Karpas-422 (cell line): ENCODE data around the gene GREM1. TPM values are rescaled to one million over a fixed set of nuclear protein-coding genes. Genes with fewer than 3 reads are reported as not detected.

Experiments
- DNase-seq: peaks from one replicate; pipeline ENCODE4 v3.0.0-alpha.2; 2015
- H2AFZ ChIP-seq: fragments of 200-600 bp; sonication (generic); 2 replicates; pipeline ENCODE4 v1.6.1; 2014; ENCODE audit warnings: antibody characterized with exemption, low read length, mixed read lengths
- H3K27ac ChIP-seq: fragments of 200-600 bp; sonication (generic); 2 replicates; pipeline ENCODE4 v1.5.1; 2014; ENCODE audit warnings: mild to moderate bottlenecking, low read length, moderate library complexity
- H3K27me3 ChIP-seq: fragments of 200-600 bp; sonication (generic); 2 replicates; pipeline ENCODE4 v1.6.1; 2014; ENCODE audit warnings: low read length, mixed read lengths
- H3K36me3 ChIP-seq: fragments of 200-600 bp; sonication (generic); 2 replicates; pipeline ENCODE4 v1.6.1; 2014; ENCODE audit warnings: low read length, mixed read lengths; ENCODE audit not compliant: insufficient read depth
- H3K4me1 ChIP-seq: fragments of 200-600 bp; sonication (generic); 2 replicates; pipeline ENCODE4 v1.6.1; 2014; ENCODE audit warnings: mild to moderate bottlenecking, low read length, mixed read lengths
- H3K4me2 ChIP-seq: fragments of 200-600 bp; sonication (generic); 2 replicates; pipeline ENCODE4 v1.6.1; 2014; ENCODE audit warnings: low read length, low read depth, mild to moderate bottlenecking; ENCODE audit not compliant: poor library complexity, severe bottlenecking
- H3K4me3 ChIP-seq: fragments of 200-600 bp; sonication (generic); 2 replicates; pipeline ENCODE4 v1.5.1; 2014; ENCODE audit warnings: mild to moderate bottlenecking, antibody characterized with exemption, low read length, mixed read lengths
- H3K79me2 ChIP-seq: fragments of 200-600 bp; sonication (generic); 2 replicates; pipeline ENCODE4 v1.6.1; 2014; ENCODE audit warnings: mild to moderate bottlenecking, low read length, mixed read lengths
- H3K9ac ChIP-seq: fragments of 200-600 bp; sonication (generic); 2 replicates; pipeline ENCODE4 v1.6.0; 2014; ENCODE audit warnings: low read length
- H3K9me2 ChIP-seq: fragments of 200-600 bp; sonication (generic), shearing (Covaris generic); replicated peaks from 2 replicates; pipeline ENCODE4 v1.6.0; 2014; ENCODE audit warnings: mild to moderate bottlenecking, low read length, moderate library complexity; ENCODE audit not compliant: insufficient read depth
- H3K9me3 ChIP-seq: fragments of 300-700, 200-600 bp; sonication (generic); 2 replicates; pipeline ENCODE4 v1.6.1; 2014; ENCODE audit warnings: low read length, mixed read lengths
- H4K20me1 ChIP-seq: fragments of 200-600 bp; sonication (generic); 2 replicates; pipeline ENCODE4 v1.6.1; 2014; ENCODE audit warnings: mild to moderate bottlenecking, antibody characterized with exemption, low read length, low read depth; ENCODE audit not compliant: insufficient read depth
- total RNA-seq: library from RNA; depleted of rRNA; stranded (reverse); fragments of >200 nt; shearing (Covaris generic); gene quantifications from 2 replicates; pipeline ENCODE4 v1.2.3, GENCODE V29; 2014; ENCODE audit warnings: low replicate concordance

The GREM1 gene
- total RNA-seq, 1 experiment from 2014 or later, result not detected

GRCh38 chr15:32718227-32718820 lies 520 bp downstream of the GREM1 start:
- Histone ChIP-seq H3K27me3 (no peaks in the 10 kb centered on the region), H3K9me3 (no peaks in the 10 kb centered on the region), H3K9ac (no peak overlapping the region), H3K4me3 (no peak overlapping the region), H3K79me2 (no peaks in the 10 kb centered on the region), H3K27ac (no peak overlapping the region), H3K9me2 (no peaks in the 10 kb centered on the region), H3K4me2 (no peak overlapping the region), H3K4me1 (no peaks in the 10 kb centered on the region), H4K20me1 (no peaks in the 10 kb centered on the region), H2AFZ (no peak overlapping the region), H3K36me3 (no peaks in the 10 kb centered on the region)
- DNase-seq, result no peak

GRCh38 chr15:32718821-32719716 lies 1.3 kb downstream of the GREM1 start:
- no peak overlapping the region for H3K4me2 ChIP-seq
- no peaks in the 10 kb centered on the region for H3K36me3 ChIP-seq
- DNase-seq, result no peak
- no peaks in the 10 kb centered on the region for H3K4me1 ChIP-seq
- no peaks in the 10 kb centered on the region for H3K9me3 ChIP-seq
- H4K20me1 ChIP-seq, result no peaks in the 10 kb centered on the region
- no peak overlapping the region for H3K27ac ChIP-seq
- H3K79me2 ChIP-seq, result no peaks in the 10 kb centered on the region
- H2AFZ ChIP-seq, result no peak overlapping the region
- H3K4me3 ChIP-seq, result no peak overlapping the region
- H3K27me3 ChIP-seq, result no peaks in the 10 kb centered on the region
- no peak overlapping the region for H3K9ac ChIP-seq
- H3K9me2 ChIP-seq, result no peaks in the 10 kb centered on the region

- no peaks in the 10 kb centered on the region for H3K9me2 ChIP-seq
- no peaks in the 10 kb centered on the region for H3K36me3 ChIP-seq
- H3K4me2 ChIP-seq, result no peak overlapping the region
- no peaks in the 10 kb centered on the region for H4K20me1 ChIP-seq
- H3K4me3 ChIP-seq, result no peak overlapping the region
- no peaks in the 10 kb centered on the region for H3K9me3 ChIP-seq
- H3K4me1 ChIP-seq, result no peaks in the 10 kb centered on the region
- no peaks in the 10 kb centered on the region for H3K79me2 ChIP-seq
- H3K27ac ChIP-seq, result no peak overlapping the region
- no peak overlapping the region for H3K9ac ChIP-seq
- H2AFZ ChIP-seq, result no peak overlapping the region
- DNase-seq, result no peak
- no peaks in the 10 kb centered on the region for H3K27me3 ChIP-seq
These were observed 3.8 kb downstream of the GREM1 start for GRCh38 chr15:32721596-32721995.

GRCh38 chr15:32722136-32722535 lies 4.3 kb downstream of the GREM1 start:
- DNase-seq, result no peak

GRCh38 chr15:32723171-32723948 lies 5.6 kb downstream of the GREM1 start:
- Histone ChIP-seq H3K4me3 (no peak overlapping the region), H3K36me3 (no peaks in the 10 kb centered on the region), H3K79me2 (no peaks in the 10 kb centered on the region), H3K9me2 (no peaks in the 10 kb centered on the region), H3K4me2 (no peak overlapping the region), H3K27me3 (no peaks in the 10 kb centered on the region), H3K27ac (no peak overlapping the region), H3K4me1 (no peaks in the 10 kb centered on the region), H4K20me1 (no peaks in the 10 kb centered on the region), H3K9me3 (no peaks in the 10 kb centered on the region), H3K9ac (no peak overlapping the region), H2AFZ (no peak overlapping the region)
- no peak for DNase-seq

More at GRCh38 chr15:32722136-32722535, 4.3 kb downstream of the GREM1 start:
- Histone ChIP-seq H3K4me1 (no peaks in the 10 kb centered on the region), H3K27ac (no peak overlapping the region), H3K9ac (no peak overlapping the region), H3K4me3 (no peak overlapping the region), H3K9me2 (no peaks in the 10 kb centered on the region), H3K27me3 (no peaks in the 10 kb centered on the region), H3K36me3 (no peaks in the 10 kb centered on the region), H2AFZ (no peak overlapping the region), H4K20me1 (no peaks in the 10 kb centered on the region), H3K79me2 (no peaks in the 10 kb centered on the region), H3K4me2 (no peak overlapping the region), H3K9me3 (no peaks in the 10 kb centered on the region)

GRCh38 chr15:32729700-32730395 lies 12.0 kb downstream of the GREM1 start:
- H3K79me2 ChIP-seq, result no peaks in the 10 kb centered on the region
- H3K4me3 ChIP-seq, result no peak overlapping the region
- no peak overlapping the region for H2AFZ ChIP-seq
- H3K4me1 ChIP-seq, result no peaks in the 10 kb centered on the region
- no peak overlapping the region for H3K9ac ChIP-seq
- H3K4me2 ChIP-seq, result no peak overlapping the region
- no peaks in the 10 kb centered on the region for H3K36me3 ChIP-seq
- H4K20me1 ChIP-seq, result no peaks in the 10 kb centered on the region
- H3K27ac ChIP-seq, result no peak overlapping the region
- no peaks in the 10 kb centered on the region for H3K27me3 ChIP-seq
- H3K9me3 ChIP-seq, result no peaks in the 10 kb centered on the region
- H3K9me2 ChIP-seq, result no peaks in the 10 kb centered on the region
- no peak for DNase-seq

- no peak overlapping the region for H3K4me3 ChIP-seq
- H3K9me2 ChIP-seq, result no peaks in the 10 kb centered on the region
- H3K27ac ChIP-seq, result no peak overlapping the region
- no peaks in the 10 kb centered on the region for H3K27me3 ChIP-seq
- H2AFZ ChIP-seq, result no peak overlapping the region
- no peak for DNase-seq
- no peaks in the 10 kb centered on the region for H3K36me3 ChIP-seq
- H3K9me3 ChIP-seq, result no peaks in the 10 kb centered on the region
- H4K20me1 ChIP-seq, result no peaks in the 10 kb centered on the region
- no peaks in the 10 kb centered on the region for H3K79me2 ChIP-seq
- H3K4me1 ChIP-seq, result no peaks in the 10 kb centered on the region
- H3K4me2 ChIP-seq, result no peak overlapping the region
- H3K9ac ChIP-seq, result no peak overlapping the region
These were observed 13.2 kb downstream of the GREM1 start for GRCh38 chr15:32730677-32731654.
